GM21717 (cell line): ENCODE results near the gene TMCC2.
"Not testable (repeated sequence)": the region's sequence is repeated elsewhere in the genome, so short reads cannot be mapped to it uniquely, and the experiment has no call there.

Source experiments
- ATAC-seq: cut with Tn5 transposase; IDR thresholded peaks from one replicate; pipeline ENCODE4 v1.9.1; 2021; ENCODE audit warnings: mild to moderate bottlenecking, moderate library complexity; ENCODE audit not compliant: unreplicated experiment

Gene TMCC2

DNA sequence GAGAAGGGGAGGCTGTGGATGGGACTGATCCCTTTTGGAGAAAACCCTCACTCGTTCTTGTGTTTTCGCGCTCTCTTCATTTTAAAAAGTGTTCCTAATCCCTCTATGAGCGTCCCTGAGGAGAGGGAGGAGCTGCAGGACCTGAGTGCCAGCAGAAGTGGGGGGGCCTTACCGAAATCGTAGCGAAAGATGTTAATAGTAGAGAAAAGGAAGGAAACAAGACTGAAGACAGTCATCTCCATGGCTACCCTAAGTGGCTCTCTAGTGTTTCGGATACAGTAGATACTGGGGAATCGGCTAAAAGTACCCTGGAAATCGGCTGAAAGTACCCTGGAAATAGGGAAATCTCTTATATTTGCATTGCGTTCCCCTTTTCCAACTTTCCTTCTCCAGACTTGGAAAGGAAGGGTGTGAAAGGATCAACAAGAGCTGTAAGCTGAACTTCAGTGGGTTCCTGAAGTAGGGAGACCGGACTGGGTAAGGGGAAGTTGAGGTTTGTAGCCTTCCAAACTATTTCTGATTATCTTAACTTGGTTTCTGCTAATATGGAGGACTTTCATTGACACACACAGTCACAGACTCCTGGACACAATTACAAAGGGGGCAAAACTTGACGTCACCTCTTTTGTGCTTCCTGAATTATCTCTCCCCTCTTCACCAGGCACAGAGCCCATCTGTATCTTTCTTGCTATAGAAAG, 15.8 kb upstream of the TMCC2 start:
- ATAC-seq, result peak; percentile 21

- no peak for ATAC-seq
These were observed 13.0 kb upstream of the TMCC2 start for GRCh38 chr1:205214756-205215155.

DNA sequence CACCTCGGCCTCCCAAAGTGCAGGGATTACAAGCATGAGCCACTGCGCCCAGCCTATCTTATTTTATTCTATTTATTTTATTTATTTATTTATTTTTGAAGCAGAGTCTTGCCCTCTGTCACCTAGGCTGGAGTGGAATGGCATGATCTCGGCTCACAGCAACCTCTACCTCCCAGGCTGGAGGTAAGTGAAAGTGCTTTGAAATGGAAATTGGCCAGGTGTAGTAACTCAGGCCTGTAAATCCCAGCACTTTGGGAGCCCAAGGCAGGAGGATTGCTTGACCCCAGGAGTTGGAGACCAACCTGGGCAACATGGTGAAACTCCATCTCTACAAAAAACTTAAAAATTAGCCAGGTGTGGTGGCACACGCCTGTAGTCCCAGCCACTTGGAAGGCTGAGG, 11.2 kb upstream of the TMCC2 start:
- ATAC-seq, result no peak

GRCh38 chr1:205217418-205217817, 10.3 kb upstream of the TMCC2 start:
- no peak for ATAC-seq

GRCh38 chr1:205220421-205220820, 7.3 kb upstream of the TMCC2 start:
- ATAC-seq, result no peak

GRCh38 chr1:205224736-205225135, 3.0 kb upstream of the TMCC2 start:
- ATAC-seq, result no peak

- no peak for ATAC-seq
These were observed 1.6 kb upstream of the TMCC2 start for GRCh38 chr1:205225901-205226765.

GRCh38 chr1:205226868-205227583, 720 bp upstream of the TMCC2 start:
- no peak for ATAC-seq

GRCh38 chr1:205228093-205228521, 361 bp downstream of the TMCC2 start:
- ATAC-seq, result no peak

DNA sequence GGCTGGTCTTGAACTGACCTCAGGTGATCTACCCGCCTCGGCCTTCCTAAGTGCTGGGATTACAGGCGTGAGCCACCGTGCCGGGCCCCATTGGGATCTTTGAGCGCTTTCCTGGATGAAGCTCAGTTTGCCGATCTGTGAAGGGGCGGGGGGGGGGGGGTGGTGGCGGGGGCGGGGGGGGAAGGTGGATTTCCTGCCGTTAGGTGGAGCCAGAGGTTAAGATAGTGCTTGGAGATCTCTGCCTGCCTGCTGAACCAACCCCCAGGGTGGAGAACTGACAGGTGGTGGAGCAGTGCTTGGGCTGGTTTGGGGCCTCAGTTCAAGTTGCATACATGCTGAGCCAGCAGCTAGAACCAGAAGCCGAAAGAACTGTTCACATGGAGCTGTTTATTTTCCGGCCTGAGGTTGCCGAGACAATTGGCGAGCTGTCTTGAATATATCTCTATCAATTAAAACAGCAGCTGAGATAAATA, 1.7 kb downstream of the TMCC2 start:
- ATAC-seq, result no peak

- ATAC-seq, result no peak
These were observed 2.4 kb downstream of the TMCC2 start for GRCh38 chr1:205229916-205230700.

GRCh38 chr1:205230982-205231381, 3.2 kb downstream of the TMCC2 start:
- ATAC-seq, result no peak

DNA sequence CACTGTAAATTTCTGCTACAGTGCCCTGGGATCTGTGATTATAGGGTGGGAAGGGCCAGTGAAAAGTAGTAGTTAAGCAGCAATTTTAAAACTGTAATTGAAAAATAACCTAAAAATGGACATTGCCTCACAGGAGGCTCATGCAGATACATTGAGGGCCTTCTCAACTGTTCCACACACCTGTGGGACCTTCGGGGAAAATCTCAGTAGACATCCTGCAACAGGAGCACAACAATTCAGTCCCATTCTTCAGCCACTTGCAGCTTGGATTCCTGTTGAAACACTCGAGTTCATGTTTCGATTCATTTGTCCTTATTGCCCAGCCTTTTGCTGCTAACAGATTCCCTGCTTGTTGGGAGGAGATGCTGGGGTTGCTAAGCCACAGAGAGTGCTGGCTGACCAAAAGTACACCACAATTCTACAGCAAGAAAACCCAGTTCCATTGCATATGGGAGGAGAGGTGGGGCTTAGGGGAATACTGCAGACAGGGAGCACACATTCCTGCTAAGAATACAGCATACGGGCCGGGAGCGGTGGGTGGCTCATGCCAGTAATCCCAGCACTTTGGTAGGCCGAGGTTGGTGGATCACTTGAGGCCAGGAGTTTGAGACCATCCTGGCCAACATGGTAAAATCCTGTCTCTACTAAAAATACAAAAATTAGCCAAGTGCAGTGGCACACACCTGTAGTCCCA, 4.5 kb downstream of the TMCC2 start:
- ATAC-seq, result no peak

DNA sequence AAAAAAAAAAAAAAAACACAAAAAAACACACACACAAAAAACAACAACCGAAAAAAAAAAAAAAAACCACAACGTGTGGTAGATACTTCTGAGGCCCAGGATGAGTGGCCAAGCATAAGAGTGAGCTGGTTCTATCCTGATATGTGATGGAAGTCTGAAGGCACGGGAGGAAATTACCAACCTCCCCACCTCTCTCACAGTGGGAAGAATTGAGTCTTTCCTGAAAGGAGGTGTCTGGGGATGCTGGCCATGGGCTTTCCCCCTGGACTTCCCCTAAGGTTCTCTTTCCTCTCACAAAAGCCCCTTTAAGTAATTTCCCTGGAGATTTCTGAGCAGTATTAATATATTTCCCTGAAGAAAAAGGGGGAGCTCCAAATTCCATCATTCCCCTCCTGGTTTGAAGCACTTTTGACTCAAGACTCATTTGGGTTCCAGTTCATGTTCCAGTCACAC, 5.2 kb downstream of the TMCC2 start:
- ATAC-seq, result no peak

DNA sequence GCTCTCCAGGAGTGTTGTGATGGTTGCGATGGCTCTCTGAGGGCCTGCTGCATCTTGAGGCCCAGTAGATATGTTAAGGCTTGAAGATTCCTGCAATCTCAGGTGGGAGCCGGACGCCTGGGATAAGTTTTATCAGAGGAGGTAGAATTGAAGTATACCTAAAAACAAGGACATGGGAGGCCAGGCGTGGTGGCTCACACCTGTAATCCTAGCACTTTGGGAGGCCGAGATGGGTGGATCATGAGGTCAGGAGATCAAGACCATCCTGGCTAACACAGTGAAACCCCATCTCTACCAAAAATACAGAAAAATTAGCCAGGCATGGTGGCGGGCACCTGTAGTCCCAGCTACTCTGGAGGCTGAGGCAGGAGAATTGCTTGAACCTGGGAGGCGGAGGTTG, 6.2 kb downstream of the TMCC2 start:
- not testable (repeated sequence) for ATAC-seq

GRCh38 chr1:205235951-205236350, 8.2 kb downstream of the TMCC2 start:
- ATAC-seq, result no peak

DNA sequence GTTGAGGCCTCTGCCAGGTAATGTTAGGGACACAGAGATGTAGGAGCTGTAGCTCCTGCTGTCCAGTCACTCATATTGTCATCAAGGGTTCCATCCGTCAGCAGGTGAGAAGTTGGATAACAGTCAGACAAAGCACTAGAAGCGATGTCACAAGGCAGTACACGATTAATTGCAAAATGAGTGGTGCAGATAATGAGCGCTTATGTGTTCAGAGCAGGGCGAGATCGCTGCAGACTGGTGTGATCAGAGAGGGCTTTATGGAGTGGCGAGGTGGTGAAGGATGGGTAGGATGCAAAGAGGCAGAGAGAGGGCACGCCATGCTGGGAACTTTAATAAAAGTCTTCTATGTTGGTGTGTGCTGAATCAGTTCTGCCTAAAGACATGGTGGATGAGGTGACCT, 8.8 kb downstream of the TMCC2 start:
- ATAC-seq, result no peak

DNA sequence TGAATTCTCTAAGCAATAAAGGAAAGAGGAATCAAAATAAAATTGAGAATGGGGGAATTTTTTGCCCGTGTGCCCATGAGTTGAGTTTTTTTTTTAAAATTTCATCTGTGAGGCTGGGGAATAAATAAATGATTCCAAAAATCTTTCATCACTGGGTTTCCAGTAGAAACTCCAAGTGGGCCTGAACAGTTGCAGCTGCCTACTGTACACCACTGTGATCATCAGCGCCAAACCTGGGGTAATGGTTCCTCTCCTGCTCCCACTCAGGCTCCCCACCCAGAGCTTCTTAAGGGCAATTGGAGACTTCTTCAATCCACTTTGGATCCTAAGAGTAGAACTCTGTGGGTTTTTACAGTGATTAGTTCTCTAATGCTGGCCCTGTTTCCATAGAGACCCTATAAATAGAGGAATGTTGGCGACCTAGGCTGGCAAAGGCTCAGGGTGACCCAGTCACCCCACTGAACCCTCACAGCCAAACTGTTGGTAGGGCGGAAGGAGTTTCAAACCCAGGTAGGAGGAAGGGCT, 9.3 kb downstream of the TMCC2 start:
- no peak for ATAC-seq

GRCh38 chr1:205237526-205238484, 10.1 kb downstream of the TMCC2 start:
- ATAC-seq, result no peak
